Esophagus squamous epithelium (tissue), 4 donors: ENCODE measurements around the gene MCUB.

Source experiments
- POLR2A ChIP-seq, 4 donors: fragments of 450-650 bp; IDR thresholded peaks; one replicate each; pipeline ENCODE4 v1.6.1; 2017; ENCODE audit warnings: antibody characterized with exemption in 4 of 4, mild to moderate bottlenecking in 4 of 4, moderate library complexity in 3 of 4
- TF ChIP-seq, protein P1 (sequence below), 6 experiments: fragments of 450-650 bp in 4 of 6; fragments of 200-600 bp in 2 of 6; sonication (generic) in 2 of 6; IDR thresholded peaks; one replicate each; pipeline ENCODE4 v1.5.1; 2016 to 2019; ENCODE audit warnings: antibody characterized with exemption in 6 of 6, mild to moderate bottlenecking in 4 of 6, moderate library complexity in 4 of 6

DNA sequence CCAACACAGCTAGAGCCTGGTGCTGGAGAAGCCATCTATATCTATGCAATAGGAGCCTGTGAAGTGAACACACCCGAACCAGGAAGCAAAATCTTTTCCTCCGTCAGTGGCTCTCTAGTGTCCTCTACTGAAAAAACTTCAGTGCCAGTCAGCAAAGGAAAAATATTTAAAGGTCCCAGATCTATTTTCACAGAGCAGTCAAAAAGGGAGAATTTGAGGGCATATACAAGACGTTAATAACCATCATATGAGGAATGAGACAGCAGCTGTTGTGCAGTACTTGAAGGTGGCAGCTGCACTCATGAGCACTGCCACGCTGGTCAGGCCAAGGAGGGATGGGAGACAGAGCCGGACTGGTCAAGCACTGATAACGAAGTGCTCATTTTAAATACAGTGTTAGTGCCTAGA lies 14.4 kb downstream of the MCUB start:
- TF ChIP-seq, protein P1, sequence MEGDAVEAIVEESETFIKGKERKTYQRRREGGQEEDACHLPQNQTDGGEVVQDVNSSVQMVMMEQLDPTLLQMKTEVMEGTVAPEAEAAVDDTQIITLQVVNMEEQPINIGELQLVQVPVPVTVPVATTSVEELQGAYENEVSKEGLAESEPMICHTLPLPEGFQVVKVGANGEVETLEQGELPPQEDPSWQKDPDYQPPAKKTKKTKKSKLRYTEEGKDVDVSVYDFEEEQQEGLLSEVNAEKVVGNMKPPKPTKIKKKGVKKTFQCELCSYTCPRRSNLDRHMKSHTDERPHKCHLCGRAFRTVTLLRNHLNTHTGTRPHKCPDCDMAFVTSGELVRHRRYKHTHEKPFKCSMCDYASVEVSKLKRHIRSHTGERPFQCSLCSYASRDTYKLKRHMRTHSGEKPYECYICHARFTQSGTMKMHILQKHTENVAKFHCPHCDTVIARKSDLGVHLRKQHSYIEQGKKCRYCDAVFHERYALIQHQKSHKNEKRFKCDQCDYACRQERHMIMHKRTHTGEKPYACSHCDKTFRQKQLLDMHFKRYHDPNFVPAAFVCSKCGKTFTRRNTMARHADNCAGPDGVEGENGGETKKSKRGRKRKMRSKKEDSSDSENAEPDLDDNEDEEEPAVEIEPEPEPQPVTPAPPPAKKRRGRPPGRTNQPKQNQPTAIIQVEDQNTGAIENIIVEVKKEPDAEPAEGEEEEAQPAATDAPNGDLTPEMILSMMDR (IDR thresholded peaks at IDR 0.05) = peak in 4 of 6 experiments; percentile 21 to 51 (median 36)
- no peak for TF ChIP-seq POLR2A (IDR thresholded peaks at IDR 0.05)
